Stimulated activated CD4-positive, alpha-beta T cell treated with anti-CD3 and anti-CD28 coated beads, Interleukin-12 subunit alpha, Interleukin-12 subunit beta, amount 100 ng/mL, for 48 hours (primary cell): ENCODE measurements around the gene REEP2.
"Not testable (repeated sequence)": the region's sequence is repeated elsewhere in the genome, so short reads cannot be mapped to it uniquely, and the experiment has no call there.

Experiments
- DNase-seq, 3 donors: peaks; one replicate each; pipeline ENCODE4 v3.0.0-alpha.2; 2020; ENCODE audit warnings: low read depth in 2 of 3, low spot score in 1 of 3

Gene REEP2, protein sequence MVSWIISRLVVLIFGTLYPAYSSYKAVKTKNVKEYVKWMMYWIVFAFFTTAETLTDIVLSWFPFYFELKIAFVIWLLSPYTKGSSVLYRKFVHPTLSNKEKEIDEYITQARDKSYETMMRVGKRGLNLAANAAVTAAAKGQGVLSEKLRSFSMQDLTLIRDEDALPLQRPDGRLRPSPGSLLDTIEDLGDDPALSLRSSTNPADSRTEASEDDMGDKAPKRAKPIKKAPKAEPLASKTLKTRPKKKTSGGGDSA

DNA sequence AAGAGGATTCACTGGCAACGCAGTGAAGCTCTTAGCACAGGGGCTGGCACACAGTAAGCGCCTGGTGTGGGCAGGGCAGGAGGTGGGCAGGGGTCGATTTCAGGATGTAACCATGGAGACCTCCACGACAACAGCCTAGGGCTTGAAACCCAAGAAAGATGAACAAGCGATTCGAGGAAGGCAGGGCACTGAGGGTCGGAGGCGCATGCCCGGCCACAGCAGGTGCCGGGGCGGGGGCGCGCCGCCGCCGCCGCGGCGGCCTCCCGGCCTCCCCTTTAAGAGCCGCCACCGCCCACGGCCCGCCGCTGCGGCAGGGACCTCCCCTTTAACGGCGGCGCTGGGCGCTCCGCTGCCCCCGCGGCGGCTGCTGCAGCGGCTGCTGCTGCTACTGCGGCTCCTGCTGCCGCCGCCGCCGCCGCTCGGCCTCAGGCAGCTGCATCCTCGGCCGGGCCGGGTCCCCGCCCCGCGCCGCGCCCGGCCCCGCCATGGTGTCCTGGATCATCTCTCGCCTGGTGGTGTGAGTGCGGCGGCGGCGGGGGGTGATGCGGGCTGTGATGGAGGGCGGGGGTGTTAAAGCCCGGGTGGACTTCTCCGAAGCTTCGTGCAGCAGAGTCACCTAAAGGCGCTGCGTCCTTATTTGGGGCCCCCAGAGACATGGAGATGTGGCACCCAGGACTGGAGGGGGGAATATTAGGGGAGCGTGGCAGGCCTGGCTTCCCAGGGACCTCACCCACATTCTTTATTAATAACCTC, at the start of gene REEP2:
REEP2 (plus strand) TSS at position 334 of the 753 bp plus-strand sequence; CDS start at position 486, 152 bp downstream.
- peak; percentile 37 to 66 (median 38) for DNase-seq

DNA sequence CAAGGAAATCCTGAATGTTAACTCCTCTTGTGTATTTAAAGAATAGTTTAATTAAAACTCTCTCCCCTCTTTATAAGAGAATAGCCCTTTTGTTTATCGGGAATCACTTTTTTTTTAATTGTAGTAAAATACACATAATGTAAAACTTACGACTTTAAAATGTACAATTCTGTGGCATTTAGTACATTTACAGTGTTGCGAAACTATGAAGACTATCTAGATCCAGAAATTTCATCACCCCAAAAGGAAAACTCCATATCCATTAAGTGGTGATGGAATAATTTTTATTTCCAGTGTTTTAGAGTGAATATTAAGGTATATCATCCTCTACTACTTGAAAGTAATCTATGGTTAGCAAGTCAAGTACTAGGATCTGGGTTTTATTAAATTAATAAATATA, 49.5 kb upstream of the REEP2 start:
- no peak for DNase-seq

DNA sequence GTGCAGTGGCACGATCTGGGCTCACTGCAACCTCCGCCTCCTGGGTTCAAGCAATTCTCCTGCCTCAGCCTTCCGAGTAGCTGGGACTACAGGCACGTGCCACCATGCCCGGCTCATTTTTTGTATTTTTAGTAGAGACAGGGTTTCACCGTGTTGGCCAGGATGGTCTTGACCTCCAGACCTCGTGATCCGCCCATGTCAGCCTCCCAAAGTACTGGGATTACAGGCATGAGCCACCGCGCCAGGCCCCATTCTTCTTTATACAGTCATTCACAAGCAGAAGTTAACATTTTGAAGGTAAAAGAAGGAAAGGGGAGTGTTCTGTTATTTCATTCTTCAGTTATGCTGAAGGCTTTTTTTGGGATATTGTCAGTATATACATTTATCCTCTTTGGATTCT, 48.9 kb upstream of the REEP2 start:
- DNase-seq, result not testable (repeated sequence)

DNA sequence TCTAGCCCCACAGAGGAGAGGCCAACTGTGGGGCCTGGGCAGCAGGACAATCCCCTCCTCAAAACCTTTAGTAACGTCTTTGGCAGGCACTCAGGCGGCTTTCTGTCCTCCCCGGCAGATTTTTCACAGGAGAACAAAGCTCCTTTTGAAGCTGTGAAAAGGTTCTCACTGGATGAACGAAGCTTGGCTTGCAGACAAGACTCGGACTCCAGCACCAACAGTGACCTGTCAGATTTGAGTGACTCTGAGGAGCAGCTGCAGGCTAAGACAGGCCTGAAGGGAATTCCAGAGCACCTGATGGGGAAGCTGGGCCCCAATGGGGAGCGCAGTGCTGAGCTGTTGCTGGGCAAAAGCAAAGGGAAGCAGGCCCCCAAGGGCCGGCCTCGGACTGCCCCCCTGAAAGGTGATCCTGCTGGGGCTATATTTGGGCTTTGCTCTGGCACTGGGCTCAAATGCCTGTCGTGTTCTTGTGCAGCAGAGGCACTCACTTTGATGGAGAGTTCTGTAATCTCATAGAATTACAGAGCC, 46.9 kb upstream of the REEP2 start:
- DNase-seq, result no peak

DNA sequence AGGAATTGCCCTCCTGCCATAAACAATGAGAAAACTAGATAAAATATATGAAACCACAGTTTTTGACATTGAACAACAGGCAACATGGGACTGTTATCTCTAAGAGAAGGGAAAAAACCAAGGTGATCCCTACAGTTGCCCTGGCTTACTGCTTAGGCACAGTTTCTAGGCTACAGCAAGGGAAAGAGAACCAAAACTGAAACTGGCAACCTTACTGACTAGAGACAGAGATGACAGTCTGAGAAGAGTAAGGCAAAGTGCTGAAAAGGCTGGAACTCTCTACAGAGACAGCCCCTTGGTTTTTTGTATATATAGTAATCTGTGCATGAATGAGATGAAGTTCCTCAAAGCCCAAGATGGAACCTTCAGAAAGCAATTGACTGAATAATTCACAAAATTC, 36.2 kb upstream of the REEP2 start:
- no peak for DNase-seq

DNA sequence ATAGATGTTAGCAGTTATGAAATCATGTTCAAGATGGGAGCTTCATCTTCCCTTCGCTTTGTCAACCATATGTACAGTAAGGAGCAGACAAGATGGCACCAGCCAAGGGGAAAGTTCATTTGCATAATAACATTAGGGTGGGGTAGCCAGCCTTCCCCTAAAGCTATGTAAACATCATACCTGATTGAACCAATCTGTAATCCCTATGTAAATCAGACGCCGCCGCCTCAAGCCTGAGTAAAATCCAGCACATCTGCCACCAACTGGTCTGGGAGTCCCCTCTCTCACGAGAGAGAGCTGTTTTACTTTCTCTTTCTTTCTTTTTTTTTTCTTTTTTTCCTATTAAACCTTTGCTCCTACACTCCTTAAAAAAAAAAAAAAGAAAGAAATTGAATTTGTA, 30.8 kb upstream of the REEP2 start:
- DNase-seq, result peak in 1 of 3 donors; percentile 3

DNA sequence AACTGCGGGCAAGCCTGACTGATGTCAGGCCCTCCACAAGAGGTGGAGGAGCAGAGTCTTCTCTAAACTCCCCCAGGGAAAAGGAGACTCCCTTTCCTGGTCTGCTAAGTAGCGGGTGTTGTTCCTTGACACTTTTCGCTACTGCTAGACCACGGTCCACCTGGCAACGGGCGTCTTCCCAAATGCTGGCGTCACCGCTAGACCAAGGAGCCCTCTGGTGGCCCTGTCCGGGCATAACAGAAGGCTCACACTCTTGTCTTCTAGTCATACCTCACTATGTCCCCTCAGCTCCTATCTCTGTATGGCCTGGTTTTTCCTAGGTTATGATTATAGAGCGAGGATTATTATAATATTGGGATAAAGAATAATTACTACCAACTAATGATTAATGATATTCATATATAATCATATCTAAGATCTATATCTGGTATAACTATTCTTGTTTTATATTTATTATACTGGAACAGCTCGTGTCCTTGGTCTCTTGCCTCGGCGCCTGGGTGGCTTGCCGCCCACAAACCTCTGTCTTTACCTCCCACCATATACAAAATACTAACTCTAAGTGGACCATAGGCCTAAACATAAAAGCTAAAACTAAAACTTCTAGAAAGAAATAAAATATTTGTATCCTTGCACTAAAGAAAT, 27.7 kb upstream of the REEP2 start:
- peak in 2 of 3 donors; percentile 2 to 13 for DNase-seq

DNA sequence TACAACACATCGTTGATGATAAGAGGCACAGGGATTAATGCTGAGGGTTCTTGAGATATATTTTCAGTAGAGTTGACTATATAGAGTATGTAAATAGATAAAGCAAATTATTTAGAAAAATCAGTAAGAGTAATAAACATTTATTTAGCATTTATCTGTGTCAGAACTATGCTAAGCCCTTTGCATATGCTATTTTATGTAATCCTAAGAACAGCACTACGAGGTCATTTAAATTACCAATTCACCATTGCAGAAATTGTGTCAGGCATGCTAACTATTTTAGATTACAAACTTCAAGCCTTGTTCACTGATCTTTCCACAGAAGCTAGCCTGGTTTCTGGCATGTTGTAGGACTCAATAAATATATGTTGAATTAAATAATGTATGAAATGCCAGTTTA, 20.4 kb upstream of the REEP2 start:
- DNase-seq, result no peak

DNA sequence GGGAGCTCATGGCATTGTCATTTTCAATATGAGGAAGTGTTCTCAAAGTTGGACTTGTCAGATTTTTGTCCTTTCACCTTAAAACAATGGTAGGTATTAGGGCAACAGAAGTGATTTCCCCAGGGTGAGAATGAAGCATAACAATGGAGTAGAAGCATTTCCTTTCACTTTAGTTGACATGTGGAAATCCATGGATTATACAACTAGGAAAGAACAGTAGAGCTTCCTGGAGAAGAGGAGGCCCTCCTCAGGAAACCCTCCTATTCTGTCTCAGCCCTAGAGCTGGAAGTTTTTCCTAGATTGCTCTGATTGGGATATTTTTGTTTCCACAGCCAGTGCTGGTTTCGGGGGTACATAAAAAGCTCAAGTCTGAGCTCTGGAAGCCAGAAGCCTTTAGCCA, 13.8 kb upstream of the REEP2 start:
- DNase-seq, result no peak

DNA sequence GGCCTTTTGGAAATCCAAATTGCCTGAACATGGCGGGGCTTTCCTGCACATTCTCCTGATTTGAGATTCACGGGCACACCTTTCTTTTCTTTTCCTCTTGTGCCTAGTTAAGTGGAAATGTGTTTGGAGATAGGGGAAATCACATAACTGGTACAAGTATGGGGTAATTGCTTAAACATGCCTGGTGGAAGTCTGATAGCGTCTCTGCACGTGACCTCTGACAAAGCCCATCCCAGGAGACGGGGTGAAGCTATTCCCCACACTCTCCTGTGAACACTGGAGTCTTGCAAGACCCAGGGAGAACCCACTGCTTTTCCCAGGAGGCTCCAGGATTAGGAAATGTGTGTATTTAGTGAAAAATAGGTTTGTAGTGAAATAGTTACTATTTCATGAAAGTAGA, 2.9 kb upstream of the REEP2 start:
- DNase-seq, result no peak

DNA sequence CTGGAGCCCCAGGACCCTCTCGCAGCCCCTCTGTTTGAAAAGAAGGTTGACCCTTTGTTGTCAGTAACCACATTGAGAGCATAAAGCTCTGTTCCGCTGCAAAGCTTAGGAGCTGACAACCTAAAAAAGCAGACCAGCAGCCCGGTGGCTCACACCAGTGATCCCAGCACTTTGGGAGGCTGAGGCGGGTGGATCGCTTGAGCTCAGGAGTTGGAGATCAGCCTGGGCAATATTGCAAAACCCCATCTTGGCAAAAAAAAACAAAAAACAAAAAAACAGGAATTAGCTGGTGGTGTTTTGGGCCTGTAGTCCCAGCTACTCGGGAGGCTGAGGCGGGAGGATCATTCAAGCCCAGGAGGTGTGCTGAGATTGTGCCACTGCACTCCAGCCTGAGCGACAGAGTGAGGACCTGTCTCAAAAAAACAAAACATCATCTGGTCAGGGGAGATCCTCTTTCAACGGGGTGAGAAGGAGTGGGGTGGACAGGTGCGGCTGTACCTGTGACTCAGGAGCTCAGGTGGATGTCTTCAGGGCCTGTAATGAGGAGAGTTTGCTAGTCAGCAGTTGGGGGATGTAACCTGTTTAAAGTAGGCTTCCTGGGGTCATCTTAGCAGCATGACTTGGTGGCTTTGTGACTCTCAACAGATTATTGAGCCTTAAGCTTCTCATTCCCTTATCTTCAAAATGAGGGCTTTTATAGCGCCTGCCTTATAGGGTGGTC, 694 bp upstream of the REEP2 start:
- no peak for DNase-seq

DNA sequence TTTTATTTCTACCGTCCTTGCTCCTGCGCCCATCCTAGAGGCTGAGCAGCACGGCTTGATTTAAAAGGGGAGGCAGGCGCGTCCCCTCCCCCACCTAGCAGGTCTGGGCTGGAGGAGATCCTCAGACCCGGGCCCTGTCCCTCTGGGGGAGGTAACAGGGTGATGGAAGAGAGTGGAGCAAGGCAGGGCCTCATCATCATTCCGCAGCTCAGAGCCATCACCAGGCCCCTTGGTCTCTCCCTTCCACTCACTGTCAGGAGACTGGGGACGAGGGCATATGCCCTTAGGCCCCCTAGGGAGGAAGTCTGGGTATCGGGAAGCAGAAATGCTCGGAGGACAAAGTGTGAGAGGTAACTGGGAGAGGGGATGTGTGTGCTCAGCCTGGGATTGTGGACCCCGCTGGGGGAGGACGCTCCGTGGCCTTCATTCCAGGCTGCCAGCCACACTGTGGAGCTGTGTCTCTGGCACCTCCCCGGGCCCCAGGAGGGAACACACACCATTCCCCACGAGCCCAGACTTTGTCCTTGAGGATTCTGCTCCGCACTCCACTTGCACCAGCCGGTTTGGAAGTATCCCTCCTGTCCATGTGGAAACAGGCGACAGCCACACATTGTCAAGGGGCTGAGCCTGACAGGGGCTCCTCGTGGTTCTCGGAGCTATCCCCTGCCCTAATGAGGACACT, 761 bp downstream of the REEP2 start:
- DNase-seq, result no peak

DNA sequence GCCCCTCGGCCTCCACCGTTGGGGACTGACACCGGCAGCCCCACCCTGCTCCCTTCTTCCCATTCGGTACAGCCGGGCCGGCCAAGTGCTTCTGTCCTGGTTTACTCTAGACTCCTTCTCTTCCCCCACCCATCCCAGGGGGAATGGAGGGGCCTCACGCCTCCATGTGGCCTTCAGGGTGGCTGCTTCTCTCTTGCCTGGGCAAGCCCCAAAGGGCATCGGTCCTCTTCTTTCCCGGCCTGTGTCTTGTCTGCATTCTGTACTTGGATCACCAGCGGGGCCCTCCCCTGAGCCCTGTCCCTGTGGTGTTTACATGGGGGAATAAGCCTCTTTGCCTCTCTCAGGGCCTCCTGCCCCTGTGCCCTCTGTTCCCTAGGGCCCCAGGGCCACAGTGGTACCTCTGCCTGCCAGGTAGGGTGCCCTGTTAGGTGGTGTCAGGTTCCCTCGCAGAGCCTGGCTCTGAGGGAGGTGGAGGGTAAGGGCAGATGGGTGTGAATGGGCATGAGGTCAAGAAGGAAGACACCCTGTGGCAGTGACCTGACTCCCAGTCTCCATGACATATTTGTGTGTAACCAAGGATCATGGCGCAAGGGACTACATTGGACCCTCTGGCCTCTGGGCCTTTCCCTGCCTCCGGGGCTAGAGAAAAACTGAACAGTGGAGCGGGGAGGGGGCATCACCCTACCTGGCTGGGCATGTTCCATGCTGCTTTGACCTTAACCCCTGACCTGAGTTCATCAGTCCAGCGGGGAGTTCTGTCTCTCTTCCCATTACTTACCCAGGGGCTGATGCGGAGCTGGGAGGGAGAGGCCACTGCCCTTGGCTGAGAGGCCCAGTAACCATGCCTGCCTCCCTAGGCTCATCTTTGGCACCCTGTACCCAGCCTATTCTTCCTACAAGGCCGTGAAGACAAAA, 1.6 kb downstream of the REEP2 start:
- no peak for DNase-seq

DNA sequence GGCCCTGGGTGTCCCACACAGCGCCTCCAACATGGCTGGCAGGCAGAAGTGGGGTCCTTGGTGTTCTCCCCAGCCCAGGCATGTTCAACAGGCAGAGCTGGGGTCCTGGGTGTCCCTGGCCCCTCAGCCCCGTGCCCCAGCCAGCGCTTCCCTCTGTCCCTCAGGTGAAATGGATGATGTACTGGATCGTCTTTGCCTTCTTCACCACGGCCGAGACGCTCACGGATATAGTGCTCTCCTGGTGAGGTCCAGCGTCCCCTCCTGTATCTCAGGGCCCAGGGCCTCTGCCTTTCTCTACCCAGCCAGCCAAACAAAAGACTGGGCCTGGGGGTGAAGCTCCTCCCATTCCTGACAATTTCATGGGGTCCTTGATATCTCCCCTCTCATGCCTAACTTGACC, 2.4 kb downstream of the REEP2 start:
- no peak for DNase-seq

DNA sequence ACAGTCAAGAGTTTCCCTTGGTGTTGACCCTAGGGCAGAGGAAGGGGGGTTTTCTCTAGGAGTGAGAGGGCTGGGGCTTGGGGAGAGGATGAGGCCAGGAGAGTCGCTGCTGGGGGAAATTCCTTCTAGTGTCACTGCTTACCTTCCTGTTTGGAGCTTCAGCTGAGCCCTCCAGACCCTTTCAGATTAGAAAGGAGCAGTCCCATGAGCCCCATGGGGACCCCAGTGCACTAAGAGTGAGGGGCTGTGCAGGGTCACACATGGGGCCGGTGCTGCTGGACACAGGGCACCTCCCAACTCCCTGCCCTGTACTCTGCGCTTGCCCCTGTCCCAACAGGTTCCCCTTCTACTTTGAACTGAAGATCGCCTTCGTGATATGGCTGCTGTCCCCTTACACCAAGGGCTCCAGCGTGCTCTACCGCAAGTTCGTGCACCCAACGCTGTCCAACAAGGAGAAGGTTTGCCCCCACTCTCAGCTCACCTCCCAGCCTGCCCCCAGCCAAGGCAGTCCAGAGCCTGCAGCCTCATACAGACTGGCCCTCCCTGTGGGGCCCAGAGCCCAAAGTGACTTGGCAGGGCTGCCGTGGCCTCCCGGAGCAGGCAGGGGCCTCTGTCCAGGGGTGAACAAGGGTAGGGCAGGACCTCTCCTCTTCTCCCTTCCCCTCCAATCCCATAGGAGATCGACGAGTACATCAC, 5.4 kb downstream of the REEP2 start:
- no peak for DNase-seq

DNA sequence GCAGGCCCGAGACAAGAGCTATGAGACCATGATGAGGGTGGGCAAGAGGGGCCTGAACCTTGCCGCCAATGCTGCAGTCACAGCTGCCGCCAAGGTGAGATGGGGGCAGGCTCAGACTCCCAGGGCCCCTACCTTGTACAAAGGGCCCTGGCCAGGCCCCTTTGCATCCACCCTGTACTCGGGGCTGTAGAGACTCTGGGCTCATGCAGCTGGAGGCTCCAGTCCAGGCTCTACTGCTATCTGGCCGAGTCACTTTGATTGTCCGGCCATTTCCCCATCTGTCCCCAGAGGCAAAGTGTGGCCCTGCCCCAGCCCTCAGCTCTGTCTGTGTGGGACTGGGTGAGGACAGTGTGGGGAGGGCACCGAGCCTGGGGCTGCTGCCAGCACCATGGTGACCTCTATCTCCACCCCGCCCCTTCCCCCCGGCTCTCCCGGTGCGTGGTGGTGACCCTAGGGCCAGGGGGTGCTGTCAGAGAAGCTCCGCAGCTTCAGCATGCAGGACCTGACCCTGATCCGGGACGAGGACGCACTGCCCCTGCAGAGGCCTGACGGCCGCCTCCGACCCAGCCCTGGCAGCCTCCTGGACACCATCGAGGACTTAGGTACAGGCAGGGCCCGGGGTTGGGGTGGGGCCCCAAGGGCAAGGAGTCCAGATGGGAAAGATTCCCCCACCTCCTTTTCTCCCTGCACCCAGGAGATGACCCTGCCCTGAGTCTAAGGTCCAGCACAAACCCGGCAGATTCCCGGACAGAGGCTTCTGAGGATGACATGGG, 6.1 kb downstream of the REEP2 start:
- no peak for DNase-seq

DNA sequence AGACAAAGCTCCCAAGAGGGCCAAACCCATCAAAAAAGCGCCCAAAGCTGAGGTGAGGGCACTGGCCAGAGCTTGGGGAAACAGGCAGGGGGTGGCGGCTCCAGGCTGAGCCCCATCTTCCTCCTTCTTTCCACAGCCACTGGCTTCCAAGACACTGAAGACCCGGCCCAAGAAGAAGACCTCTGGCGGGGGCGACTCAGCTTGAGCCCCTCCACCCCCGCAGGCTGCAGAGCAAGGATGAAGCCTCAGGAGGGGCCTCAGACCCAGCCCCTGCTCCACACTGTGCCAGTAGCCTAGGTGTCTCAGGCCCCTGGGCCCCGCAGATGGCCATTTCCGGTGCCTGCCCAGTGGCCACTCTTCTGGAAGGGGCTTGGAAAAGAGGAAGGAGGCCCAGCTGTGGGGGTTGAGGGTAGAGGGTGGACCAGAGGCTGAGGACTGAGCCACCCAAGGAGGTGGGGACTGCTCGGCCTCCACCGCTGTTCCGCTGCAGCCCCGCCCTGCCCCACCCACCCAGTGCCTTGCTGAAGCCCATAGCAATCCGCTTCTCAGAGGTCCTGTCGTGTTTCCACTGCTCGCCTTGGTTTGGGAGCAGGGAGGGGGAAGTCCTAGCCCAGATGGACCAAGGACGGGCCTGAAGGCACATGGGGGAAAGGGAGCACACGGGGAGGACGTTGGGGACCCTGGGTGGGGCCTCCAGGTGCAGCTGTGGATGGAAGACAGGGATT, 6.9 kb downstream of the REEP2 start:
- DNase-seq, result no peak

DNA sequence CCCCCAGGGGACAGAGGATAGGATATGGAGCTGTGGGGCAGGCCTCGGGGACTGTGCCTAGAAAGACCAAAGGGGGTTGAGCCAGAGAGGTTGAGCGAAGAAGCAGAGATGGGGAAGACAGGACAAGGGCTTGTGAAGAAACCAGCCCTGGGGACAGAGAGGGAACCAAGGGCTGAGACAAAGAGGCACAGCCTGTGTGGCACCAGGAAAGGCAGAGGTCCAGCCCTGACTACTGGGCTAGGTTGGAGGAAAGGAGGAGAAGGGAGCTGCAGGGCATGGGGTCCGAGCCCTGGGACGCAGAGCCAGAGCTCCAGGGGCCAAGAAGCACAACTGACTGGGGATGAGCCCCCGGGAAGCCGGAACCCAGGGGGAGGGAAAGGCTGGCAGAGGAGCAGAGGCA, 9.2 kb downstream of the REEP2 start:
- no peak for DNase-seq
